ENCODE data around the gene RCE1. TPM values are rescaled to one million over a fixed set of nuclear protein-coding genes. Genes with fewer than 3 reads are reported as not detected.

The RCE1 gene
- polyA plus RNA-seq, 2 donors, result 17.6 to 19.5 TPM

DNA sequence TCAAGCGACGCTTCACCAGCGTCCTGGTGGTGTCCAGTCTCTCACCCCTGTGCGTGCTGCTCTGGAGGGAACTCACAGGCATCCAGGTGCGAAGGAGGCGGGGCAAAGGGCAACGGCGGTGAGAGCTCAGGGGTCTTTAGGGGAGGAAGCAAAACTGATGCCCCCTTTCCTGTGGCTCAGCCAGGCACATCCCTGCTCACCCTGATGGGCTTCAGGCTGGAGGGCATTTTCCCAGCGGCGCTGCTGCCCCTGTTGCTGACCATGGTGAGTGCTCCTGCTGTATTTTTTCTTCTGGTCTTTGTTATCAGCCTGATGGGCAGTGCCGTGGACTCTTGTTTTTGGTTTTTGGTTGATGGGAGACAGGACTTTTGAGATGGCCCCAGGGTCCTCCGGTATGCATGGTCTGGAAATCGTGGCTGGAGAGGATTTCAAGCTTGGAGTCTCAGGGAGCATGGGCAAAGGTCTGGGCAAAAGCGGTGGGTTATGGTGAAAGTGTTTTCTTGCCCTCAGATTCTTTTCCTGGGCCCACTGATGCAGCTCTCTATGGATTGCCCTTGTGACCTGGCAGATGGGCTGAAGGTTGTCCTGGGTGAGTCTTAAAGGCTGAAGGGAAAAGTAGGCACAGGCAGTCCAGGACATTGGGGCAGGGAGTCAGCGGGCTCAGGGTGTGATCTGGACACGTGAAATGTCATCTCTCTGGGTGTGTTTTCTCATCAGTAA, 695 bp downstream of the RCE1 start:
- peaks cover 4 to 24% of the 10 kb centered on the region in 2 donors for H3K36me3 ChIP-seq (ENCODE audit: control insufficient read depth in 2 of 2, insufficient read depth in 2 of 2, low read length in 1 of 2)
- H3K9me3 ChIP-seq (ENCODE audit: control insufficient read depth in 2 of 2, insufficient read depth in 1 of 2, low read depth in 1 of 2, low read length in 1 of 2), result no peaks in the 10 kb centered on the region
- WGBS, 2 donors, result 12 to 15% methylated on average over 16 of the region's 16 CpGs
- H3K27me3 ChIP-seq (ENCODE audit: control insufficient read depth in 1 of 2, insufficient read depth in 2 of 2, low read length in 2 of 2), result no peaks in the 10 kb centered on the region
- peak overlapping the region; percentile 96 to 97 for H3K27ac ChIP-seq (ENCODE audit: low read depth in 2 of 2, low read length in 1 of 2)
- H3K4me3 ChIP-seq (ENCODE audit: low read depth in 1 of 2, low read length in 2 of 2), result peak overlapping the region; percentile 72 to 95
- H3K4me1 ChIP-seq (ENCODE audit: control insufficient read depth in 2 of 2, insufficient read depth in 2 of 2, low read length in 1 of 2), result peaks cover 0 to 12% of the 10 kb centered on the region in 2 donors

DNA sequence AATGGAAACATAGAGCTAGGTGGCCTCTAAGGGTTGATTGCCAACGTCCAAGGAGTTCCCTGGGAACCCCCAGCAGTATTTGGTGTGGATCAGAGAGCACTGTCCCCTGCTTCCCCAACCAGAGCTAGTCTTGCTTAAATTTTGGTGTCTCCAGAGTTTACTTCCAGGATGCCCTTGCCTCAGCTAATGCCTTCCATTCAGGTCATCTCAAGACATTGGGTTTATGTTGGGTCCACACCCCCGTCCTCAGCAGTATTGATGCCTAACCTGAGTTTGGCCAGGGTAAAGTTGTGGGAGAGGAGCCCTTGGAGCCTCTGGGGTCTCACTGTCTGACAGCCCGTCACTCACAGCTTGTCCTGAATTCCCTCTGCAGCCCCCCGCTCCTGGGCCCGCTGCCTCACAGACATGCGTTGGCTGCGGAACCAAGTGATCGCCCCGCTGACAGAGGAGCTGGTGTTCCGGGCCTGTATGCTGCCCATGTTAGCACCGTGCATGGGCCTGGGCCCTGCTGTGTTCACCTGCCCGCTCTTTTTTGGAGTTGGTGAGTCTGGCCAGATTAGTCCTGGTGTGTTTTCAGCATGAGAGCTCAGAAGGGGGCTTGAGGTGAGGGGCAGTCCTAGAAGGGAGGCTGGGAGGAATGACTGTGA, 1.4 kb downstream of the RCE1 start:
- H3K9me3 ChIP-seq (ENCODE audit: control insufficient read depth in 2 of 2, insufficient read depth in 1 of 2, low read depth in 1 of 2, low read length in 1 of 2), result no peaks in the 10 kb centered on the region
- H3K27me3 ChIP-seq (ENCODE audit: control insufficient read depth in 1 of 2, insufficient read depth in 2 of 2, low read length in 2 of 2), result no peaks in the 10 kb centered on the region
- peaks cover 6 to 30% of the 10 kb centered on the region in 2 donors for H3K36me3 ChIP-seq (ENCODE audit: control insufficient read depth in 2 of 2, insufficient read depth in 2 of 2, low read length in 1 of 2)
- H3K4me3 ChIP-seq (ENCODE audit: low read depth in 1 of 2, low read length in 2 of 2), result peak overlapping the region in 1 of 2 donors; percentile 72
- WGBS, 2 donors, result 86 to 92% methylated on average over 12 of the region's 12 CpGs
- H3K27ac ChIP-seq (ENCODE audit: low read depth in 2 of 2, low read length in 1 of 2), result no peak overlapping the region
- peaks cover 0 to 12% of the 10 kb centered on the region in 2 donors for H3K4me1 ChIP-seq (ENCODE audit: control insufficient read depth in 2 of 2, insufficient read depth in 2 of 2, low read length in 1 of 2)

DNA sequence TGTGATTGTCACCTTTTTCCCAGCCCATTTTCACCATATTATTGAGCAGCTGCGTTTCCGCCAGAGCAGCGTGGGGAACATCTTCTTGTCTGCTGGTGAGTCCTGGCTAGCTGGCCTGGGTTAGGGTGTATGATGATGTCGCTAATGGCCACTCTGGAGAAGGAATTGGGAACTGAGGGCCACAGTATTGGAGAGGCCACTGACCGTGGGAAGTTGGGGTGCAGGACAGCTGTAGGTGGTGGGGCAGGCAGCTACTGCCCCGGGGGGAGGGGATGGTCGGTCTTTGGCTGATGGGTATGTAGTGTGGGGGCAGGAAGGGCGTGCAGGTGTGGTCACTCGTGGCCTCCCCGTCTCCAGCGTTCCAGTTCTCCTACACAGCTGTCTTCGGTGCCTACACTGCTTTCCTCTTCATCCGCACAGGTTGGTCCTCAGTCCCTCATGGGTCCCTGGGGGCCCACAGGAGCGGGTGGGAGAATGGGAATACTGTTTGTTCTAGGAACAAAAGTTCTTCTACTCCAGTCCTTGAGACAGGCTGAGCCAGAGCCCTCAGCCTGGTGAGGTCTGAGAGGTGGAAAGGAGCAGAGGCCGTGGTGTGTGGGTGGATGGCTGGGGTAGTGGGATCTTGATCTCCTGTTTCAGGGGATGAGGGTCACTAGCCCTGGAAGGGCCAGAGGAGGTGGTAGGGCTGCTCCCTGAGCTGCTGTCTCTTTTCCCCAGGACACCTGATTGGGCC, 2.1 kb downstream of the RCE1 start:
- Histone ChIP-seq H3K27ac (ENCODE audit: low read depth in 2 of 2, low read length in 1 of 2) (peak overlapping the region in 1 of 2 donors; percentile 13), H3K9me3 (ENCODE audit: control insufficient read depth in 2 of 2, insufficient read depth in 1 of 2, low read depth in 1 of 2, low read length in 1 of 2) (no peaks in the 10 kb centered on the region), H3K4me3 (ENCODE audit: low read depth in 1 of 2, low read length in 2 of 2) (no peak overlapping the region), H3K36me3 (ENCODE audit: control insufficient read depth in 2 of 2, insufficient read depth in 2 of 2, low read length in 1 of 2) (peaks cover 6 to 32% of the 10 kb centered on the region in 2 donors), H3K4me1 (ENCODE audit: control insufficient read depth in 2 of 2, insufficient read depth in 2 of 2, low read length in 1 of 2) (peaks cover 0 to 12% of the 10 kb centered on the region in 2 donors), H3K27me3 (ENCODE audit: control insufficient read depth in 1 of 2, insufficient read depth in 2 of 2, low read length in 2 of 2) (no peaks in the 10 kb centered on the region)
- 85 to 88% methylated on average over 15 of the region's 15 CpGs for WGBS, 2 donors

DNA sequence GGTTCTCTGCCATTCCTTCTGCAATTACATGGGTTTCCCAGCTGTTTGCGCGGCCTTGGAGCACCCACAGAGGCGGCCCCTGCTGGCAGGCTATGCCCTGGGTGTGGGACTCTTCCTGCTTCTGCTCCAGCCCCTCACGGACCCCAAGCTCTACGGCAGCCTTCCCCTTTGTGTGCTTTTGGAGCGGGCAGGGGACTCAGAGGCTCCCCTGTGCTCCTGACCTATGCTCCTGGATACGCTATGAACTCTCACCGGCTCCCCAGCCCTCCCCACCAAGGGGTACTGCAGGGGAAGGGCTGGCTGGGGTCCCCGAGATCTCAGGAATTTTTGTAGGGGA, 2.6 kb downstream of the RCE1 start:
- Histone ChIP-seq H3K4me1 (ENCODE audit: control insufficient read depth in 2 of 2, insufficient read depth in 2 of 2, low read length in 1 of 2) (peaks cover 0 to 12% of the 10 kb centered on the region in 2 donors), H3K27ac (ENCODE audit: low read depth in 2 of 2, low read length in 1 of 2) (peak overlapping the region in 1 of 2 donors; percentile 13), H3K36me3 (ENCODE audit: control insufficient read depth in 2 of 2, insufficient read depth in 2 of 2, low read length in 1 of 2) (peaks cover 6 to 32% of the 10 kb centered on the region in 2 donors), H3K9me3 (ENCODE audit: control insufficient read depth in 2 of 2, insufficient read depth in 1 of 2, low read depth in 1 of 2, low read length in 1 of 2) (no peaks in the 10 kb centered on the region), H3K4me3 (ENCODE audit: low read depth in 1 of 2, low read length in 2 of 2) (no peak overlapping the region), H3K27me3 (ENCODE audit: control insufficient read depth in 1 of 2, insufficient read depth in 2 of 2, low read length in 2 of 2) (no peaks in the 10 kb centered on the region)
- WGBS, 2 donors, result 88% methylated on average over 9 of the region's 9 CpGs

DNA sequence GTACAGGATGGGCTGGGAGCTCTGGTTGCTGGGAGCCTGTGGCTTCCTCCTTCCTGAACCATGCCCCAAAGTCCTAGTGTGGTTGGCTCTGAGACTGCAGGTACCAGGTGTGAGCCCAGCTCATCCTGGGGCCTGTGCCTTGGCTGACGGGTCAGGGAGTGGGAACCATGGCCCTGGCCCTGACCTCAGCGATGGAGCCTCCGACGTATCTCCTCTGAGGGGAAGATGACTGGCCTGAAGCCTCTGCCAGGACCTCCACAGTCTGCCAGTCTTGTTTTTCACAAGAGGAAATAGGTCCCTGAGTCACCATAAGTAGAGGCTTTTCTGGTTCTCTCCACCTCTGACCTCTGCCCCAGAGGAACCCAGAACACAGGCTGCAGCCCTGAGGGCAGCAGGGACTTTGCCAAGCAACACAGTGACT, 3.4 kb downstream of the RCE1 start:
- Histone ChIP-seq H3K9me3 (ENCODE audit: control insufficient read depth in 2 of 2, insufficient read depth in 1 of 2, low read depth in 1 of 2, low read length in 1 of 2) (no peaks in the 10 kb centered on the region), H3K27me3 (ENCODE audit: control insufficient read depth in 1 of 2, insufficient read depth in 2 of 2, low read length in 2 of 2) (no peaks in the 10 kb centered on the region), H3K36me3 (ENCODE audit: control insufficient read depth in 2 of 2, insufficient read depth in 2 of 2, low read length in 1 of 2) (peaks cover 6 to 32% of the 10 kb centered on the region in 2 donors), H3K4me3 (ENCODE audit: low read depth in 1 of 2, low read length in 2 of 2) (no peak overlapping the region), H3K27ac (ENCODE audit: low read depth in 2 of 2, low read length in 1 of 2) (peak overlapping the region; percentile 64 to 83), H3K4me1 (ENCODE audit: control insufficient read depth in 2 of 2, insufficient read depth in 2 of 2, low read length in 1 of 2) (peaks cover 0 to 12% of the 10 kb centered on the region in 2 donors)
- 73 to 79% methylated on average over 4 of the region's 4 CpGs for WGBS, 2 donors

DNA sequence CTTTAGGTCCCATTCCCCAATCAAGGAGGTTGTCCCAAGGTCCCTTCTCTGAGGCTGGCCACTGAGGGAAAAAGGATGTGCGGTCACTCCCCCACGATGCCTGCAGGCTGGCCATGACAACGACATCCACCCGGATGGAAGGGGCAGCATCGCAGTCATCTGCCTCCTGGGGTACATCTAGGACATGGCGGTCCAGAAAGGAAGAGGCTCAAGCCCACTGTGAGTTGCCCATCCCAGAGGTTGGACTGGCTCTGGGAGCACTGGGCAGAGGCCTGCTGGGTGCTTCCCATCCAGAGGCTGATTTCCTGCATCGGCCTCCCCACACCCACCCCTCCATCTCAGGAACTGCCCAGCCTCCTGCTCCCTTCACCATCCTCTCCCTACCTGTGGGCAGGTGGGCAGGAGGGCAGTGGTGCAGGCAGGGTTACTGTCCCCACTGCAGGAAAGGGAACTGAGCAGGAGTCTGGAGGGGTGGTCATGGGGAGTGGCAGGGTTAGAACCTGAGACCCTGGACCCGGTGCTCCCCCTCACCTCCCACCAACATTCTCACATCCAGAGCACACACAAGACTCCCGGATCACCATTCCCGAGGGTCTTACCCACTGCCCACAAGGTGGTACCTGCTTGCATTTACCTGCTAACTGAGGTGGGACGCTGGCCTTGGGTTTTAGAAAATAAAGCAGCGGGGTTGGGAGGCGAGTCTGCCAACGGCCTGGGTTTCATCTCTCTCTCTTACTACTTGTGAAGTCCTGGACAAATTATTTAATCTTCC, 4.4 kb downstream of the RCE1 start:
- Histone ChIP-seq H3K27me3 (ENCODE audit: control insufficient read depth in 1 of 2, insufficient read depth in 2 of 2, low read length in 2 of 2) (no peaks in the 10 kb centered on the region), H3K27ac (ENCODE audit: low read depth in 2 of 2, low read length in 1 of 2) (peak overlapping the region in 1 of 2 donors; percentile 27), H3K4me3 (ENCODE audit: low read depth in 1 of 2, low read length in 2 of 2) (no peak overlapping the region), H3K36me3 (ENCODE audit: control insufficient read depth in 2 of 2, insufficient read depth in 2 of 2, low read length in 1 of 2) (peaks cover 6 to 32% of the 10 kb centered on the region in 2 donors), H3K4me1 (ENCODE audit: control insufficient read depth in 2 of 2, insufficient read depth in 2 of 2, low read length in 1 of 2) (peaks cover 0 to 8% of the 10 kb centered on the region in 2 donors), H3K9me3 (ENCODE audit: control insufficient read depth in 2 of 2, insufficient read depth in 1 of 2, low read depth in 1 of 2, low read length in 1 of 2) (no peaks in the 10 kb centered on the region)
- 85 to 86% methylated on average over 14 of the region's 14 CpGs for WGBS, 2 donors

DNA sequence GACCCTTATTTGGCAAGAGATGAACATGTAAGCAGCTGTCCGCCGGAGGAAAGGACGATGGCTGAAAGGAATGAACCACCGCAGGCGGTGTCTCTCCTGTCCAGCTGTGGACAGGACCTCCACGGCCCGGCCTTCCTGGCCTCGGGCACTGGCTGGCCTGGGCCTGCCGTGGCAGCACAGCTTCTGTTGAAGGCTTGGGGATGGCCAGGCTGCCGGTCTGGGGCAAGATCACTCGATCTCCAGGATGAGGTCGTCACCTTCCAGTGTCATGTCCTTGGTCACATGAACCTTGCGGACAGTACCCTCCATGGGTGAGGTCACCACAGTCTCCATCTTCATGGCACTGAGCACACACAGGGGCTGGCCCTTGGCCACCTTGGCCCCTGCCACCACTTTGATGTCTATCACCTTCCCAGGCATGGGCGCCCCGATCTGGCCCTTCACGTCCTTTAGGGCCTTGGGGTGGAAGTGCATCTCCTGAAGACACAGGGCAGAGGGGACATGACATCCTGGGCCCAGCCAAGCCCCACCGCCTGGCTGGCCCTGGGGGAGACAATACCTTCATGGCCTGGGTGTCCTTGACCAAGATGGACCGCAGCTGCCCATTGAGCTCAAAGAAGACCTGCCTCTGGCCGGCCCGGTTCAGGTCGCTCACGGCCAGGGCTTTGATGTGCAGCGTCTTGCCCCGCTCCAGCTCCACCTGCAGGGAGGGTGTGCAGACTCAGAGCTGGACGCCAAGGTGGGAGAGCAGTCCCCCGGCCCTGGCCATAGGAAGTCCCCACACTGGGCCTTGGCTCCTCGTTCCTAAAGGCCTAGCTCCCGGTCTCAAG, 5.6 kb downstream of the RCE1 start:
- peaks cover 6 to 32% of the 10 kb centered on the region in 2 donors for H3K36me3 ChIP-seq (ENCODE audit: control insufficient read depth in 2 of 2, insufficient read depth in 2 of 2, low read length in 1 of 2)
- no peaks in the 10 kb centered on the region for H3K27me3 ChIP-seq (ENCODE audit: control insufficient read depth in 1 of 2, insufficient read depth in 2 of 2, low read length in 2 of 2)
- no peak overlapping the region for H3K27ac ChIP-seq (ENCODE audit: low read depth in 2 of 2, low read length in 1 of 2)
- WGBS, 2 donors, result 87 to 90% methylated on average over 28 of the region's 28 CpGs
- no peak overlapping the region for H3K4me3 ChIP-seq (ENCODE audit: low read depth in 1 of 2, low read length in 2 of 2)
- peaks cover 0 to 11% of the 10 kb centered on the region in 2 donors for H3K4me1 ChIP-seq (ENCODE audit: control insufficient read depth in 2 of 2, insufficient read depth in 2 of 2, low read length in 1 of 2)
- no peaks in the 10 kb centered on the region for H3K9me3 ChIP-seq (ENCODE audit: control insufficient read depth in 2 of 2, insufficient read depth in 1 of 2, low read depth in 1 of 2, low read length in 1 of 2)

DNA sequence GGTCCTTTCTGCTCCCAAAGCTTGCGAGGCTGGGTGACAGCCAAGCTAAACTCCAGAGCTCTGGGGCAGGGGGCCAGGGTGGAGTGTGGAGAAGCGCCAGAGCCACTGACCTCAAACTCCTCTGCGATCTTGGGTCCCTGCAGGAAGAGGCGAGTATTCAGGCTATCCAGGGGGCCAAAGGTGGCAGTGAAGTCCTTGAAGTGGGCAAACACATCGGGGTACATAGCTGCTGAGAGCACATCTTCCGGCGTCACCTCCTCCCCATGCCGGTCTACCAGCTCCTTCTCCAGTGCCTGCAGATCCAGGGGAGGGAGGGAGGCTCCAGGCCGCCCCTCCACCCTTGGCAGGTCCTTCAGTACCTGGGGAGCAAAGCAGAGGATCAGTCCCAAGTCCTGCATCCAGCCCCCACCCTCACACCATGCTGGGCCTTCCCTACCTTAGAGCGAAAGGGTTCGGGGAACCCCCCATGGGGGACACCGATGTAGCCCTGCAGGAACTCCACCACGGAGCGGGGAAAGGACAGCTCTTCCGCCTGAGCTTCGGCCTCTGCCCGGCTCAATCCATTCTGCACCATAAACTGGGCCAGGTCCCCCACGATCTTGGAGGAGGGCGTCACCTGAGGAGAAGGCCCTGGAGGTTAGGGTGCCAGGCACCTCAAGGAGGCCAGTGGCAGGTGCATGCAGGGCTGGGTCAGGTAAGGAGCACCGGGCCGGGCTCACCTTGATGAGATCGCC, 6.4 kb downstream of the RCE1 start:
- Histone ChIP-seq H3K36me3 (ENCODE audit: control insufficient read depth in 2 of 2, insufficient read depth in 2 of 2, low read length in 1 of 2) (peaks cover 6 to 32% of the 10 kb centered on the region in 2 donors), H3K4me3 (ENCODE audit: low read depth in 1 of 2, low read length in 2 of 2) (no peak overlapping the region), H3K27me3 (ENCODE audit: control insufficient read depth in 1 of 2, insufficient read depth in 2 of 2, low read length in 2 of 2) (no peaks in the 10 kb centered on the region), H3K9me3 (ENCODE audit: control insufficient read depth in 2 of 2, insufficient read depth in 1 of 2, low read depth in 1 of 2, low read length in 1 of 2) (no peaks in the 10 kb centered on the region), H3K27ac (ENCODE audit: low read depth in 2 of 2, low read length in 1 of 2) (no peak overlapping the region), H3K4me1 (ENCODE audit: control insufficient read depth in 2 of 2, insufficient read depth in 2 of 2, low read length in 1 of 2) (peaks cover 0 to 4% of the 10 kb centered on the region in 2 donors)
- 89 to 92% methylated on average over 22 of the region's 22 CpGs for WGBS, 2 donors

Data from esophagus (tissue), 2 donors.